ENCODE results near the gene KLHL6. TPM values are rescaled to one million over a fixed set of nuclear protein-coding genes. Genes with fewer than 3 reads are reported as not detected.

Gene KLHL6
- total RNA-seq, result 36.7 TPM
- long read RNA-seq, full-length matches to known transcripts, result 12 of 35 reads
- long read RNA-seq, partial matches to known transcripts, result 4 of 35 reads
- long read RNA-seq, other reads (novel, unspliced or antisense), result 19 of 35 reads

- no peak for TF ChIP-seq CTCF (IDR thresholded peaks at IDR 0.05)
- H3K9me3 ChIP-seq, result no peaks in the 10 kb centered on the region
- peak; percentile 70 for DNase-seq
- H3K27me3 ChIP-seq (ENCODE audit: low read depth), result no peaks in the 10 kb centered on the region
- H3K36me3 ChIP-seq, result no peaks in the 10 kb centered on the region
- ATAC-seq, result peak; percentile 84 to 86
- intact Hi-C loops (cut with DNase I), result no loop called here
- H3K4me1 ChIP-seq, result peaks cover 14% of the 10 kb centered on the region
- H3K27ac ChIP-seq, result peak within 1 kb of the TSS; percentile 72
- peak within 1 kb of the TSS; percentile 52 for H3K4me3 ChIP-seq
Observed at GRCh38 chr3:183555541-183556081, at the start of gene KLHL6. KLHL6 (minus strand) TSS chr3:183555706; CDS start chr3:183555653, 53 bp downstream.

GRCh38 chr3:183597959-183598358 lies 42.5 kb upstream of the KLHL6 start:
- no peak for ATAC-seq
- intact Hi-C loops (cut with DNase I), result no loop called here
- no peak for TF ChIP-seq CTCF (IDR thresholded peaks at IDR 0.05)
- H3K27ac ChIP-seq, result no peak overlapping the region
- H3K36me3 ChIP-seq, result no peaks in the 10 kb centered on the region
- no peak overlapping the region for H3K4me3 ChIP-seq
- DNase-seq, result no peak
- no peaks in the 10 kb centered on the region for H3K27me3 ChIP-seq (ENCODE audit: low read depth)
- H3K4me1 ChIP-seq, result no peaks in the 10 kb centered on the region
- H3K9me3 ChIP-seq, result peaks cover 6% of the 10 kb centered on the region

GRCh38 chr3:183594636-183595035 lies 39.1 kb upstream of the KLHL6 start:
- Histone ChIP-seq H3K27ac (no peak overlapping the region), H3K9me3 (peaks cover 6% of the 10 kb centered on the region), H3K4me1 (no peaks in the 10 kb centered on the region), H3K4me3 (no peak overlapping the region), H3K36me3 (no peaks in the 10 kb centered on the region), H3K27me3 (ENCODE audit: low read depth) (no peaks in the 10 kb centered on the region)
- intact Hi-C loops (cut with DNase I), result no loop called here
- no peak for TF ChIP-seq CTCF (IDR thresholded peaks at IDR 0.05)
- DNase-seq, result no peak
- no peak for ATAC-seq

- intact Hi-C loops (cut with DNase I), result no loop called here
Observed at GRCh38 chr3:183592821-183593220, 37.3 kb upstream of the KLHL6 start.

GRCh38 chr3:183591881-183592521 lies 36.5 kb upstream of the KLHL6 start:
- DNase-seq (no peak), ATAC-seq (no peak)
- Histone ChIP-seq H3K27ac (no peak overlapping the region), H3K4me3 (peak overlapping the region; percentile 2), H3K9me3 (no peaks in the 10 kb centered on the region), H3K27me3 (ENCODE audit: low read depth) (no peaks in the 10 kb centered on the region), H3K36me3 (no peaks in the 10 kb centered on the region), H3K4me1 (peaks cover 12% of the 10 kb centered on the region)
- peak; percentile 36 for TF ChIP-seq CTCF (IDR thresholded peaks at IDR 0.05)
- intact Hi-C loops (cut with DNase I), result no loop called here

More at GRCh38 chr3:183592821-183593220, 37.3 kb upstream of the KLHL6 start:
- TF ChIP-seq CTCF (IDR thresholded peaks at IDR 0.05), result no peak
- H3K9me3 ChIP-seq, result peaks cover 4% of the 10 kb centered on the region
- DNase-seq (no peak), ATAC-seq (no peak)
- H3K36me3 ChIP-seq, result no peaks in the 10 kb centered on the region
- H3K4me1 ChIP-seq, result peaks cover 3% of the 10 kb centered on the region
- no peak overlapping the region for H3K27ac ChIP-seq
- no peaks in the 10 kb centered on the region for H3K27me3 ChIP-seq (ENCODE audit: low read depth)
- H3K4me3 ChIP-seq, result no peak overlapping the region

Measured in lower lobe of right lung (tissue), 2 donors.